HuH-7.5 (cell line): ENCODE results near the gene TOR3A.
"Not testable (repeated sequence)": the region's sequence is repeated elsewhere in the genome, so short reads cannot be mapped to it uniquely, and the experiment has no call there.

Source experiments
- DNase-seq: peaks from one replicate; pipeline ENCODE4 v3.0.0; 2011; ENCODE audit warnings: low spot score

TOR3A gene

GRCh38 chr1:179107706-179108629, 26.1 kb downstream of the TOR3A start:
- no peak for DNase-seq

GRCh38 chr1:179108644-179109043, 26.8 kb downstream of the TOR3A start:
- DNase-seq = no peak

DNA sequence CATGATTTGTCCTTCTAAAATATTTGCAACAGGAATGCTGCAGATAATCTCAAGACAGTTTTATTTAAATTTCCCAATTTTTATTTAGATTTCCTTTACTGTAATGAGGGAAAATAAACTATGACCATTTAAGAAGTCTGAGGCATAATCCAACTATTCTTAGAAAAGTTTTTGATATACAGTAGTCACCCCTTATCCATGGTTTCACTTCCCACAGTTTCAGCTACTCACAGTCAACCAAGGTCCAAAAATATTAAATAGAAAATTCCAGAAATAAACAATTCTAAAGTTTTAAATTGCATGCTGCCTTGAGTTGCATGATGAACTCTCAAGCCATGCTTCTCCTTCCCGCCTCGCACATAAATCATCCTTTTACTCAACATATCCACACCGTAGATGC, 33.3 kb downstream of the TOR3A start:
- no peak for DNase-seq

- DNase-seq = no peak
These were observed 37.6 kb downstream of the TOR3A start for GRCh38 chr1:179119513-179119912.

- DNase-seq = no peak
These were observed 38.9 kb downstream of the TOR3A start for GRCh38 chr1:179120736-179121135.

- no peak for DNase-seq
These were observed 39.5 kb downstream of the TOR3A start for GRCh38 chr1:179121159-179121938.

GRCh38 chr1:179124873-179125272, 43.0 kb downstream of the TOR3A start:
- no peak for DNase-seq

DNA sequence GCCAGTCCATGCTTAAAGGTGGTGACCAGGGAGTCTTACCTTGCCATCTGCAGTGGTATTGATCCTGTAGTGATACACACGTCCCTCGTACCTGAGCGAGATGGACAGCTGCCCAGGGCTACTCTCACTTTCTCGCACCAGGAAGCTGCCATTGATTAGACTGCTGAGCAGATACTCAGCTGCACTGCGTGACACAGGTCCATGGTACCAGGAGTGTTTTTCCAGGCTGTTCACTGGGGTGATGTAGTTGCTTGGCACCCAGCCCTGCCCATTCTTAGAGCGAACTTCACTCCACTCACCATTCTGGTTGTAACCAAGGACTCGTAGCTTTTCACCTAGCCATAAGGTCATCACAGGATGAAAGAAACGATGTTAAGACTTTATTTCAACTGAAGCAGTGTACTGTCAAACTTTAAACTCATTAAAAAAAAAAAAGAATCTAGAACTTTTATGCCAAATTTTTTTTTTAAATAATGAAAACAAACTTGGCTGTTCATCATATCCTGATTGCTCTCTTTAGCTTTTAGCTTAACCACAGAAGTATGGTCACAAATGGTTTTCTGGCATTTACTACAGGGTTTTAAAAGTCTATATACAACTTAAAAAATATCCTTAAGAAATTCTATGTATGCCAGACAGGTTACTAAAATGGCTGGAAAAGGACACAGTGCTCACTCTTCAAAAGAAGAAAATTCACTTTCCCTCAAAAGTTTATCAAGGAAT, 44.6 kb downstream of the TOR3A start:
- DNase-seq = no peak

GRCh38 chr1:179127163-179127895, 45.5 kb downstream of the TOR3A start:
- DNase-seq = no peak

DNA sequence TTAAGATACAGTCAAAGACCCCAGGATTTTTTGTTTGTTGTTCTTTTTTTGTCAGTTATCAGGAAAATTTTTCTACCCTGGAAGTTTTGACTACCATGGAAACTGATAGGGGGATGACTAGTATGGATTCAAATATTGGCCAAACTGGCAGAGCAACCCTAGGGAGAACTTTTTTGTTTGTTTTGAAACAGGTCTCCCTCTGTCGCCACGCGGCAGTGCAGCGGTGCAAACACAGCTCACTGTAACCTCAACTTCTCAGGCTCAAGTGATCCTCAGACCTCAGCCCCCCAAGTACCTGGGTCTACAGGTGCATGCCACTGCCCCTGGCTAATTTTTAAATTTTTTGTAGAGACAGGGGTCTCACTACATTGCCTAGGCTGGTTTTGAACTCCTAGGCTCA, 46.6 kb downstream of the TOR3A start:
- DNase-seq = no peak

- DNase-seq = no peak
These were observed 48.0 kb downstream of the TOR3A start for GRCh38 chr1:179129702-179130473.

GRCh38 chr1:179135168-179135567, 53.3 kb downstream of the TOR3A start:
- DNase-seq = not testable (repeated sequence)

- DNase-seq = not testable (repeated sequence)
These were observed 53.8 kb downstream of the TOR3A start for GRCh38 chr1:179135707-179136106.

DNA sequence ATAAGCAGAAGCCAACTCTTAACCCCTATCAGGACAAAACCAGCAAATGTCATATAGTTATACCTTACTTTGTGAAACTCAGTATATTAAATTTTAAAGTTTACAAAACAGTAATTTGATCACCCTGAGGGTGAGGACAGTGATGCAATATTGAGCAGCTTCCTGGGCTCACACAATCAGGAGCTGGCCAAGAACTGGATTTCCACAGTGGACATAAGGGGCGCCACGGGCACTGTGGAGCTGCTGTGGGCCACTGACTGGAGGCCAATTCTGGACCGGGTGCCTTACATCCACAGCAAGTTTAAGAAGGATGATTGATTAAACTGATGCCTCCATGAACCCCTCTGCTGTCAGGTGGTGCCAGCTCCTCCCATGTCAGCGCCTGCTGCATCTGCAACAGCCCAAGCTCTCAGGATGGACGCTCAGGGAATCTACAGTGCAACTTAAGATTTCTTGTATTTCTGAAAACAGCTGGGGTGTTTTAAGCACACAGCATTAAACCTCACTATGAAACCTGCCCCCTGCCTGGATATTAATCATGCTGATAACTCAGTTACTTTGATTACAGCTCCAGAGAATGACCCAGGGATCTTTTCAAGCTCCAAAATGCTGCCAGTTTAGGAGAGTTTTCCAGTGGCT, 55.9 kb downstream of the TOR3A start:
- DNase-seq = no peak

DNA sequence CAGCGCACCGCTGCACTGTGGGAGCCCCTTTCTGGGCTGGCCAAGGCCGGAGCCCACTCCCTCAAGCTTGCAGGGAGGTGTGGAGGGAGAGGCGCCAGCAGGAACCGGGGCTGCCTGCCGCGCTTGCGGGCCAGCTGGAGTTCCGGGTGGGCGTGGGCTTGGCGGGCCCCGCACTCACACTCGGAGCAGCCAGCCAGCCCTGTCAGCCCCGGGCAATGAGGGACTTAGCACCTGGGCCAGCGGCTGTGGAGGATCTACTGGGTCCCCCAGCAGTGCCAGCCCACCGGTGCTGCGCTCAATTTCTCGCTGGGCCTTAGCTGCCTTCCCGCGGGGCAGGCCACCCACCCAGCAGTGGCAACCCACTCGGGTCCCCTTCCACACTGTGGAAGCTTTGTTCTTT, 56.9 kb downstream of the TOR3A start:
- not testable (repeated sequence) for DNase-seq

GRCh38 chr1:179141592-179142251, 59.9 kb downstream of the TOR3A start:
- no peak for DNase-seq

DNA sequence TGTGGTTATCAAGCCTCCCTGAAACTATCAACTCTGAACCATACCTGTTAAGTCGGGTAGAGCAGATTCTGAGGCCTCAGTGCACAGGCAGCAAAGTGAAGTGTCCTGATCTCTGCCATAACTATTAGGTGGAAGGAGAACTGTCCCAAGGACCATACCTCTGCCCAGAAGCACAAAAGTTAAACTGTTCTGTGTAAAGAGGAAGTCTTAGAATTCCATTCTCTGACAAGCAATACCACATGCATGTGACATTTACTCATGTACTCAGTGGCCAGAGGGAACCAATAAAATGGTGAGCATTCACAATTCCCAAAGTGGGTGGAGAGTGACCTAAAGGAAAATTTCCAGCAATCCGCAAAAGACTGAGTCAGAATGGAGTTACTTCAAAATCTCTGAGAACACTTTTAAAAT, 61.0 kb downstream of the TOR3A start:
- no peak for DNase-seq

DNA sequence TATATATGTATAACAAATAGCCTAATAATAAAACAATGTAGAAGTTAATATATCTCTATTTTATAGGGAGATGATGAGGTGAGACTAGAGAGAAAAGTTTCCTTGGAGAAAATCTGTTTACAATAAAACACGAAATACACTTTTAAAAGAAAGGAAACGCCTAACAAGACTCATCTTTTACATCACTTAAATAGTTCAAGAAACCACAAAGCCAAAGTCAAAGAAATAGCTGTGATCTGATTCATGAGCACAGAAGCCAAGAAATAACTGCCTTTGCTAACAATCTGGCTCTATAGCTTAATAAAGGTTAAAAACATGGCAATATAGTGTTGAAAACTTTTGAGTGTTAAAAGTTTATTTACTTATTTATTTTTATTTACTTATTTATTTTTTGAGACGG, 61.5 kb downstream of the TOR3A start:
- no peak for DNase-seq

DNA sequence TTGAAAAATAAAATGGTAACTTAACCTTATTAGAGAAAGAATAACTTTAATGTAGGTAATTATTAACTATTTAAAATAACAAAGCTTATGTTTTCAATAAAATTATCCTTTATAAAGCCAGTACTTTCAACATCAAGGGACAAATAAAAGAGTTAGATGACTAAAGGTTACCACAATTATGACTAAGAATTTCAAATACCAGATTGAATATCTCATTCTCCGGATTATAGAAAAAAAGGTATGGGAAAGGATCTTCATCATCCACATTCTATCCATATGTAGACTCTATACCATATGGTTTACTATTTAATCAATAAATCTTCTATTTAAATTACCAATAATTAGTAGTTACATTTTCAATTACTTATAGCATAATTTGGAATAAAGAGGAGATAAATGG, 62.8 kb downstream of the TOR3A start:
- DNase-seq = no peak

DNA sequence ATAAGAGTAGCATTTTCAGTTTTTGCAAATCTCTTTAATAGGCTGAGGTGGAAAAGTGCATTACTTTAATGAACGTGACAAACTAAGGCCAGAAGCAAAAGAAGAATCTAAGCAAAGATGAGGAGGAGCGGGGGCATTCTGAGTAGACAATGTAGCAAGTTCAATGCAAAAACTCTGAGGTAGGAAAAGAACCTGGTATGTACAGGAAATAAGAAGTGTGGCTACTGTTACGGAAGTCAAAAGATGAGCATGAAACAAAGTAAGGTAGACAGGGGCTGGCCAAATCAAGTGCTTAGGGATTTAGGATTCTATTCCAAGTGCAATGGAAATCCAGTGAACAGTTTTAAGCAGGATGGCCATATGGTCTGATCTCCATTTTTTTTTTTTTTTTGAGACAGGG, 63.7 kb downstream of the TOR3A start:
- no peak for DNase-seq
